Transverse colon (tissue), 4 donors: ENCODE measurements around the gene PIAS3. TPM values are rescaled to one million over a fixed set of nuclear protein-coding genes. Genes with fewer than 3 reads are reported as not detected.

Source experiments
- DNase-seq: peaks from one replicate; pipeline ENCODE4 v3.0.0-alpha.2; 2019
- H3K27ac ChIP-seq, 4 donors: fragments of 200-600 bp; sonication (generic); 2 replicates each; pipeline ENCODE4 v1.5.1; 2016 to 2018; ENCODE audit warnings: inconsistent platforms in 4 of 4
- H3K27me3 ChIP-seq: fragments of 200-600 bp; sonication (generic); 2 replicates; pipeline ENCODE4 v1.5.1; 2017; ENCODE audit warnings: inconsistent platforms
- H3K36me3 ChIP-seq, 4 donors: fragments of 200-600 bp; sonication (generic); 2 replicates each; pipeline ENCODE4 v1.5.1; 2017 to 2019; ENCODE audit warnings: inconsistent platforms in 4 of 4
- H3K4me1 ChIP-seq, 4 donors: fragments of 200-600 bp; sonication (generic); 2 replicates each; pipeline ENCODE4 v1.5.1; 2017 to 2020; ENCODE audit warnings: inconsistent platforms in 4 of 4
- H3K4me3 ChIP-seq, 4 donors: fragments of 200-600 bp; sonication (generic); 1 replicate in 1 of 4; 2 replicates in 3 of 4; pipeline versions ENCODE4 v1.5.1 to v1.6.1; 2017 to 2019; ENCODE audit warnings: inconsistent platforms in 4 of 4
- H3K9me3 ChIP-seq, 2 donors: fragments of 200-600 bp; sonication (generic); 2 replicates each; pipeline ENCODE4 v1.5.1; 2017 to 2019; ENCODE audit warnings: inconsistent platforms in 2 of 2
- EP300 ChIP-seq: sonication (generic); formaldehyde crosslinking; IDR thresholded peaks from one replicate; pipeline ENCODE4 v1.6.1; 2017; ENCODE audit warnings: antibody characterized with exemption, low read depth
- POLR2A ChIP-seq: fragments of 450-650 bp; IDR thresholded peaks from one replicate; pipeline ENCODE4 v1.6.1; 2016; ENCODE audit warnings: antibody characterized with exemption, mild to moderate bottlenecking, moderate library complexity
- POLR2AphosphoS5 ChIP-seq, 3 donors: sonication (generic); formaldehyde crosslinking; IDR thresholded peaks; one replicate each; pipeline ENCODE4 v1.6.1; 2016; ENCODE audit warnings: antibody characterized with exemption in 3 of 3
- WGBS, 2 donors: methylation state at CpG; one replicate each; pipeline ENCODE4 v1.1.5; 2018; ENCODE audit warnings: low coverage in 1 of 2; 5-methylcytosine and 5-hydroxymethylcytosine counted together
- in situ Hi-C, 4 donors: fragments of 200-750 bp; cut with MboI; loops; one replicate each; pipeline versions ENCODE4 v1.15.0 to v1.15.1; 2017; ENCODE audit warnings: low sequenced_read_pairs in 3 of 4, low pct_ligation_motif_present in 1 of 4, low pct_unique_long_range_greater_than_20kb in 1 of 4
- intact Hi-C: fragments of 100-400 bp; cut with DNase I; formaldehyde crosslinking; loops from one replicate; pipeline ENCODE4 v1.15.1; 2023; ENCODE audit warnings: low total_unique reads
- total RNA-seq, 4 donors: library from RNA; depleted of rRNA; stranded (reverse); fragments of >200 nt; gene quantifications; one replicate each; pipeline ENCODE4 v1.1.0, GENCODE V29; 2016
- TF ChIP-seq, protein P1 (sequence below), 5 experiments: fragments of 200-600 bp in 3 of 5; fragments of 450-650 bp in 2 of 5; sonication (generic) in 3 of 5; IDR thresholded peaks; 1 replicate in 2 of 5; 2 replicates in 3 of 5; pipeline ENCODE4 v1.5.1; 2016 to 2017; ENCODE audit warnings: antibody characterized with exemption in 5 of 5, inconsistent platforms in 3 of 5, mild to moderate bottlenecking in 2 of 5, moderate library complexity in 1 of 5

PIAS3 gene
- total RNA-seq, 4 donors from 2014 or later = 10.2 to 71.6 (median 17.8) TPM

DNA sequence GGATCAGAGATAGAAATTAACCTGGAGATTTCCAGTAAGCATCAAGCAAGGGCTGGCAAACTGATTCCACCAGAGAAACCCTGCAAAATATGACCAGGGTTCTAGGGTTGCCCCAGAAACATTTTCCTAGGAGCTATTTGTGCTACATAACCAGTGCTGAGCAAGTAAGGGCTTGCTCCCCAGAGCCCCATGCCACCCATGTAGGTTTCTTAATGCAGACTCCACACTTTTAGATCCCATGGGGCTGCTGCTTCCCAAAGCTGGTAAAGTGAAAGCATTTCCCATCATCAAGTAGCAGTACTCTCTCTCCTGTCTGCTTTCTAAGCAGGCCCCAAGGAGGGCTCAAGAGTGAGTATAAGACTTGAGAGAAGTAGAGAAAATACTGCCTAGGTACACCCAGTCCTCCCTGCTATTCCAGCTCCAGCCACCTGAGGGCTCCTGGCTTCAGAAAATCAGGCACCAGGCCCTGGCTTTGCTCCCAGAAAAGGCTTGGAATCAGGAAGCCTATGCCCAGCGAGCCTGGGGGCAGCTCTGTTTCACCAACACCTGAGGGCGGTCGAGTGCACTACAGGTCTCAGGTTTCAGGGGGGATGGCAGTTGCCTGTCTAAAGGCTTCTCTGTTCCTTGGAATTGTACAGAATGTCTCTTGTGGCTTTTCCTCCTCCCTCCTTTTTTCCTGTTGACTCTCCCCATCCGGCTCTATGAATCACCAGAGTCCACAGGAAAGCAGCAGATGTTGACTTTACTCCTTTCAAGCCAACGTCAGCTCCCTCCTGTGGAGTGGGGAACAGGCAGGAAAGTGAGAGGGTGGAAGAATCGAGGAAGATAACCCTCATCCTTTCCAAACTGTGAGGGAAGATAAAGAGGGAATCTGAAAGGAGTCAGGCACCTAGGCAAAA is 33.0 kb upstream of the PIAS3 start:
- intact Hi-C loops = no loop called here
- 8% methylated on average over 6 of the region's 6 CpGs; no CpG with 5 or more reads in 1 of the 2 donors for WGBS, 2 donors
- Histone ChIP-seq H3K4me3 (peak overlapping the region in 1 of 4 donors; percentile 4), H3K36me3 (no peaks in the 10 kb centered on the region), H3K9me3 (no peaks in the 10 kb centered on the region), H3K27ac (peak overlapping the region; percentile 81 to 83 (median 81)), H3K4me1 (peaks cover 14 to 24% (median 19%) of the 10 kb centered on the region in 4 donors), H3K27me3 (no peaks in the 10 kb centered on the region)
- TF ChIP-seq POLR2AphosphoS5 (IDR thresholded peaks at IDR 0.05) (peak in 1 of 3 donors; percentile 74), EP300 (no peak), POLR2A (peak; percentile 27)
- TF ChIP-seq, protein P1, sequence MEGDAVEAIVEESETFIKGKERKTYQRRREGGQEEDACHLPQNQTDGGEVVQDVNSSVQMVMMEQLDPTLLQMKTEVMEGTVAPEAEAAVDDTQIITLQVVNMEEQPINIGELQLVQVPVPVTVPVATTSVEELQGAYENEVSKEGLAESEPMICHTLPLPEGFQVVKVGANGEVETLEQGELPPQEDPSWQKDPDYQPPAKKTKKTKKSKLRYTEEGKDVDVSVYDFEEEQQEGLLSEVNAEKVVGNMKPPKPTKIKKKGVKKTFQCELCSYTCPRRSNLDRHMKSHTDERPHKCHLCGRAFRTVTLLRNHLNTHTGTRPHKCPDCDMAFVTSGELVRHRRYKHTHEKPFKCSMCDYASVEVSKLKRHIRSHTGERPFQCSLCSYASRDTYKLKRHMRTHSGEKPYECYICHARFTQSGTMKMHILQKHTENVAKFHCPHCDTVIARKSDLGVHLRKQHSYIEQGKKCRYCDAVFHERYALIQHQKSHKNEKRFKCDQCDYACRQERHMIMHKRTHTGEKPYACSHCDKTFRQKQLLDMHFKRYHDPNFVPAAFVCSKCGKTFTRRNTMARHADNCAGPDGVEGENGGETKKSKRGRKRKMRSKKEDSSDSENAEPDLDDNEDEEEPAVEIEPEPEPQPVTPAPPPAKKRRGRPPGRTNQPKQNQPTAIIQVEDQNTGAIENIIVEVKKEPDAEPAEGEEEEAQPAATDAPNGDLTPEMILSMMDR (IDR thresholded peaks at IDR 0.05) = peak; percentile 91 to 98 (median 93)
- peak; percentile 94 for DNase-seq
- in situ Hi-C loops = loop anchor here in 1 of 4 donors (25.0 kb wide), 1 partner anchor 120 kb away; the partner anchor contains the start of gene HJV

DNA sequence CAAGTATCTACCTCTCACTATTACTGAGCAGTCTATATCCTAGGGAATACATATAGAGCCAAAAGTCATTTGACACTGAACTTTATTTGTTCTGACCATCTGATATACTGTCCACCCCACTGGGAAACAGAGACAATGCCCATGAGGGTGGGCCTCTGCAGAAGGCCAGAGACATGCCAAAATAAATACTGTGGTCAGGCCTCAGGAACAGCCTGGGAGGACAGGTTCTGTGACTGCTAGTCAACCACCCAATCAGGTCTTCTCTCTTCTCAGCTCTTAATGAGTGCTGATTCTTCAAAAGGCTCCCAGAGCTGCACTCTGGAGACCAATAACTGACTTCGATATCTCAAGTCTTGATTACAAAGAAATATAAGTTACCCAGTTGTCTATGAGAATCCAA is 32.3 kb upstream of the PIAS3 start:
- TF ChIP-seq POLR2A = no peak
- no peak for TF ChIP-seq EP300
- TF ChIP-seq, protein P1 (IDR thresholded peaks at IDR 0.05) = no peak
- no peak for TF ChIP-seq POLR2AphosphoS5 (IDR thresholded peaks at IDR 0.05)
- no peak for DNase-seq
- H3K36me3 ChIP-seq = no peaks in the 10 kb centered on the region
- H3K9me3 ChIP-seq = no peaks in the 10 kb centered on the region
- intact Hi-C loops = no loop called here
- no peak overlapping the region for H3K4me3 ChIP-seq
- no peaks in the 10 kb centered on the region for H3K27me3 ChIP-seq
- in situ Hi-C loops = loop anchor here in 1 of 4 donors (25.0 kb wide), 1 partner anchor 121 kb away; the partner anchor contains the start of gene HJV
- H3K27ac ChIP-seq = peak overlapping the region; percentile 81 to 83 (median 81)
- WGBS, 2 donors = 17 to 62% methylated on average over 1 of the region's 1 CpG
- H3K4me1 ChIP-seq = peaks cover 14 to 27% (median 20%) of the 10 kb centered on the region in 4 donors

DNA sequence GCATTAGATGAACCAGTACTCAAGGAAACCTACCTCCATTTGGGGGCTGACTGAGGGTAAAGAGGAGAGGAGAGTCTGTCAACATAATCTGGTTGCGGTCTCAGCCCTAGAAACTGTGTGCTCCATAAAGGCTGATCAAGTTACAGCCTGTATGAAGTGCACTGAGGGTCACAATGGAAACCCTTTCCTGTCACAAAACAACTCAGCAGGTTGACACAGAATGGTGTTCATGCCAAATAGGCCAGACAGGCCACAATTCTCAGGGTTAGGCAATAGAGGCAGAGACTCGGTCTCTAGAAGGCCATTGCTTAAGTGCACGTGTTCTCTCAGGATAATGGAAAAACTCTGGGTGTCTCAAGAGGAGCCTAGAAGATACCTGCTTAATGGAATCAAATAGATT is 30.8 kb upstream of the PIAS3 start:
- no peaks in the 10 kb centered on the region for H3K9me3 ChIP-seq
- intact Hi-C loops (loop anchor here (5.0 kb wide), 1 partner anchor 123 kb away; no protein-coding TSS in a partner anchor), in situ Hi-C loops (loop anchor here in 1 of 4 donors (25.0 kb wide), 1 partner anchor 123 kb away; the partner anchor contains the start of gene HJV)
- no peaks in the 10 kb centered on the region for H3K36me3 ChIP-seq
- TF ChIP-seq, protein P1 (IDR thresholded peaks at IDR 0.05) = no peak
- TF ChIP-seq POLR2AphosphoS5 (IDR thresholded peaks at IDR 0.05) = no peak
- no peak for TF ChIP-seq EP300
- no peak for TF ChIP-seq POLR2A
- DNase-seq = no peak
- peaks cover 8% of the 10 kb centered on the region for H3K27me3 ChIP-seq
- no peak overlapping the region for H3K27ac ChIP-seq
- no peak overlapping the region for H3K4me3 ChIP-seq
- 91 to 100% methylated on average over 2 to 3 of the region's 3 CpGs for WGBS, 2 donors
- peaks cover 14 to 37% (median 25%) of the 10 kb centered on the region in 4 donors for H3K4me1 ChIP-seq

DNA sequence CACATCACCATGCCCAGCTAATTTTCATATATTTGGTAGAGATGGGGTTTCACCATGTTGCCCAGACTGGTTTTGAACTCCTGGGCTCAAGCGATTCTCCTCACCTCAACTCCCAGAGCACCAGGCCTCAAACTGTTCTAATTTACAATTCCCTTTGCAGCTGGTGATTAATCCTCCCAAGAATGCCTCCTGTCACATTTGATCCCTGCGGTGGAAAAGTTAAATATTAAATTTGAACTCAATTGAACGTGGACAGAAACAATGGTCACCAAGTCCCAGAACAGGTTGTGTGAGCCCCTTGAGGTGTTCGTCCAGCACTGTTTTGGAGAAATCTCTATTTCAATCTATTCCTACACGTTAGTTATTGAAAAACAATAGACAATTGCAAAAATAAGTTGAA is 28.8 kb upstream of the PIAS3 start:
- Histone ChIP-seq H3K4me3 (no peak overlapping the region), H3K36me3 (no peaks in the 10 kb centered on the region), H3K27me3 (peaks cover 25% of the 10 kb centered on the region), H3K4me1 (peaks cover 12 to 32% (median 22%) of the 10 kb centered on the region in 4 donors), H3K27ac (no peak overlapping the region), H3K9me3 (no peaks in the 10 kb centered on the region)
- TF ChIP-seq EP300 = no peak
- no peak for TF ChIP-seq POLR2A
- TF ChIP-seq, protein P1 (IDR thresholded peaks at IDR 0.05) = no peak
- no peak for TF ChIP-seq POLR2AphosphoS5 (IDR thresholded peaks at IDR 0.05)
- DNase-seq = no peak
- in situ Hi-C loops (loop anchor here in 1 of 4 donors (25.0 kb wide), 1 partner anchor 125 kb away; the partner anchor contains the start of gene HJV), intact Hi-C loops (loop anchor here (5.0 kb wide), 1 partner anchor 125 kb away; no protein-coding TSS in a partner anchor)
- 79% methylated on average over 5 of the region's 5 CpGs; no CpG with 5 or more reads in 1 of the 2 donors for whole genome bisulfite sequencing, 2 donors
